Esophagus squamous epithelium (tissue), 4 donors: ENCODE data around the gene DEFB124.

Source experiments
- POLR2A ChIP-seq, 4 donors: fragments of 450-650 bp; IDR thresholded peaks; one replicate each; pipeline ENCODE4 v1.6.1; 2017; ENCODE audit warnings: antibody characterized with exemption in 4 of 4, mild to moderate bottlenecking in 4 of 4, moderate library complexity in 3 of 4
- TF ChIP-seq, protein P1 (sequence below), 6 experiments: fragments of 450-650 bp in 4 of 6; fragments of 200-600 bp in 2 of 6; sonication (generic) in 2 of 6; IDR thresholded peaks; one replicate each; pipeline ENCODE4 v1.5.1; 2016 to 2019; ENCODE audit warnings: antibody characterized with exemption in 6 of 6, mild to moderate bottlenecking in 4 of 6, moderate library complexity in 4 of 6

DNA sequence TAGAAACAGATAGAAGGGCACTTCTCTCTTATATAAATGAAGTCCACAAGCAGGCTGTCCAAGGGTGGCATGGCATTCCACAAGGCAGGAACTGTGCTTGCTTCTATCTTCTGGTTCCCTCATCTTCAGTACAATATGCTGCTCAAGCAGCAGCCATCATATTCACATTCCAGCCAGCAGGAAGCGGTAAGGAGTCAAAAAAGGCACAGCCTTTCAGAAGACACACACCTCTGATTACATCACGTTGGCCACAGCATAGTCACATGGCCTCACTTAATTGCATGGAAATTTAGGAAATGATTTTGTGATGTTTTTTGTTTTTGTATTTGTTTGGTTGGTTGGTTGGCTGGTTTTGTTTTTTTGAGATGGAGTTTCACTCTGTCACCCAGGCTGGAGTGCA is 19.2 kb upstream of the DEFB124 start:
- TF ChIP-seq, protein P1, sequence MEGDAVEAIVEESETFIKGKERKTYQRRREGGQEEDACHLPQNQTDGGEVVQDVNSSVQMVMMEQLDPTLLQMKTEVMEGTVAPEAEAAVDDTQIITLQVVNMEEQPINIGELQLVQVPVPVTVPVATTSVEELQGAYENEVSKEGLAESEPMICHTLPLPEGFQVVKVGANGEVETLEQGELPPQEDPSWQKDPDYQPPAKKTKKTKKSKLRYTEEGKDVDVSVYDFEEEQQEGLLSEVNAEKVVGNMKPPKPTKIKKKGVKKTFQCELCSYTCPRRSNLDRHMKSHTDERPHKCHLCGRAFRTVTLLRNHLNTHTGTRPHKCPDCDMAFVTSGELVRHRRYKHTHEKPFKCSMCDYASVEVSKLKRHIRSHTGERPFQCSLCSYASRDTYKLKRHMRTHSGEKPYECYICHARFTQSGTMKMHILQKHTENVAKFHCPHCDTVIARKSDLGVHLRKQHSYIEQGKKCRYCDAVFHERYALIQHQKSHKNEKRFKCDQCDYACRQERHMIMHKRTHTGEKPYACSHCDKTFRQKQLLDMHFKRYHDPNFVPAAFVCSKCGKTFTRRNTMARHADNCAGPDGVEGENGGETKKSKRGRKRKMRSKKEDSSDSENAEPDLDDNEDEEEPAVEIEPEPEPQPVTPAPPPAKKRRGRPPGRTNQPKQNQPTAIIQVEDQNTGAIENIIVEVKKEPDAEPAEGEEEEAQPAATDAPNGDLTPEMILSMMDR (IDR thresholded peaks at IDR 0.05) = peak in 1 of 6 experiments; percentile 50
- no peak for TF ChIP-seq POLR2A (IDR thresholded peaks at IDR 0.05)
